ENCODE measurements around the gene BTBD2.

- no peak for TF ChIP-seq FOXP2 (optimal IDR thresholded peaks at IDR 0.05; ENCODE audit: borderline replicate concordance, extremely low read depth, extremely low read length, insufficient read depth)
- no peak for TF ChIP-seq POLR2AphosphoS5 (IDR thresholded peaks at IDR 0.05; ENCODE audit: low read depth, low read length)
- TF ChIP-seq REST (IDR thresholded peaks at IDR 0.05; ENCODE audit: insufficient read depth in 1 of 2, low read depth in 2 of 2, low read length in 2 of 2): no peak
Measured at GRCh38 chr19:1974381-1975161, 40.9 kb downstream of the BTBD2 start.

Measured in PFSK-1 (cell line).